ENCODE data around the gene TRMT10C. TPM values are rescaled to one million over a fixed set of nuclear protein-coding genes. Genes with fewer than 3 reads are reported as not detected.

Gene TRMT10C
- total and polyA plus RNA-seq, 9 of the 15 experiments (the other 6 are each of a cell fraction or from before 2014, with no cell fraction given) = 48.6 to 106 (median 63.9) TPM

DNA sequence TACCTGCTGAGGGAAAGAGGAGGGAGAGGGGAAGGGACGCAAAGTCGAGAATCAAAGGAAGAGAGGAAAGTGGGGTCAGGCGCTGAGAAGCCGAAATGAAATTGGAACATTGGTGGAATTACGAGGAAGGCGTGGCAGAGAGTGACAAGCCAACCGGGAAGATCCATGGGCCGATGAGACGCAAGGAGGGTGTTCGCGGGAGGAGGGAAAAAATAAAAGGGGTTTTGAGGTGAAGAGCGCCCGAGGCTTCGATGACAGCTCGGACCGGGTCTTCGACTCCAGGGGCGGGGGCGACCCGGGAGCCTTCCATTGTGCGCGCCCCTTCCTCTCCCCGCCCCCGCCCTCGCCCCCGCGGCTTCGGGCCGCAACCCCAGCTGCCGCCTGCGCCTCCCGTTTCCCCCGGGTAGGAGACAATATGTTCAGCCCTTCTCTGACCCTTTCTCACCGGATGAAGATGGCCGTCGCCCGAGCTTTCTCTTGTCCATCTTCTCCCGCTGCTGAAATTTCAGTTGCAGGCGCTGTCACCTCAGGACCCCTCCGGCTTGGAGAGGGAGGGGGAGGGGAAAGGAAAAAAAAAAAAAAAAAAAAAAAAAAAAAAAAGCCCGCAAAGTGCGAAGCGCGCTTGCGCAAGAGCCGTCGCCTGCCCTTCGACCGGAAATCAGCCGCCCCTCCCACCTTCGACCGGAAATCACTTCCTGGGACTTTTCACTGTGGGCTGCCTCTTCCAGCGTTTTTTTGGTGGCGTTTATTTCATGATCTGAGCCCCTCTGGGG, 48.8 kb upstream of the TRMT10C start, which contains the start of gene SENP7 (continued):
- TF ChIP-seq SIRT6 (IDR thresholded peaks at IDR 0.05; ENCODE audit: low read depth, low read length) (no peak), NFXL1 (CRISPR knock-in tag; IDR thresholded peaks at IDR 0.05) (no peak), SOX6 (IDR thresholded peaks at IDR 0.05) (0 out of 2 replicates have a peak, but pooled peaks have one; percentile 14), POLR2G (IDR thresholded peaks at IDR 0.05; ENCODE audit: low read depth, low read length) (peak; percentile 54), ZNF695 (CRISPR knock-in tag; IDR thresholded peaks at IDR 0.05) (no peak), ZNF584 (CRISPR knock-in tag; IDR thresholded peaks at IDR 0.05; ENCODE audit: low read depth) (no peak), NR2C2 (CRISPR knock-in tag; IDR thresholded peaks at IDR 0.05) (no peak; the same call in 1 of the 2 replicates), NR2C2 (tag; IDR thresholded peaks at IDR 0.05) (peak; percentile 93), ZNF384 (IDR thresholded peaks at IDR 0.05; ENCODE audit: low read depth, low read length) (peak; percentile 99), ZNF830 (CRISPR knock-in tag; IDR thresholded peaks at IDR 0.05) (no peak), RNF2 (IDR thresholded peaks at IDR 0.05) (no peak)
- TF ChIP-seq, protein P1, sequence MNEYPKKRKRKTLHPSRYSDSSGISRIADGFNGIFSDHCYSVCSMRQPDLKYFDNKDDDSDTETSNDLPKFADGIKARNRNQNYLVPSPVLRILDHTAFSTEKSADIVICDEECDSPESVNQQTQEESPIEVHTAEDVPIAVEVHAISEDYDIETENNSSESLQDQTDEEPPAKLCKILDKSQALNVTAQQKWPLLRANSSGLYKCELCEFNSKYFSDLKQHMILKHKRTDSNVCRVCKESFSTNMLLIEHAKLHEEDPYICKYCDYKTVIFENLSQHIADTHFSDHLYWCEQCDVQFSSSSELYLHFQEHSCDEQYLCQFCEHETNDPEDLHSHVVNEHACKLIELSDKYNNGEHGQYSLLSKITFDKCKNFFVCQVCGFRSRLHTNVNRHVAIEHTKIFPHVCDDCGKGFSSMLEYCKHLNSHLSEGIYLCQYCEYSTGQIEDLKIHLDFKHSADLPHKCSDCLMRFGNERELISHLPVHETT (CRISPR knock-in tag; conservative IDR thresholded peaks at IDR 0.05 in 1 of 2, IDR thresholded peaks at IDR 0.05 in 1 of 2) = 0 out of 4 replicates have a peak, but pooled peaks of 1 of the 2 experiments have one; percentile 50
- TF ChIP-seq, protein P2, sequence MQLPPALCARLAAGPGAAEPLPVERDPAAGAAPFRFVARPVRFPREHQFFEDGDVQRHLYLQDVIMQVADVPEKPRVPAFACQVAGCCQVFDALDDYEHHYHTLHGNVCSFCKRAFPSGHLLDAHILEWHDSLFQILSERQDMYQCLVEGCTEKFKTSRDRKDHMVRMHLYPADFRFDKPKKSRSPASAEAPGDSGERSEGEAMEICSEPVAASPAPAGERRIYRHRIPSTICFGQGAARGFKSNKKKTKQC (CRISPR knock-in tag; IDR thresholded peaks at IDR 0.05) = no peak
- TF ChIP-seq, protein P3, sequence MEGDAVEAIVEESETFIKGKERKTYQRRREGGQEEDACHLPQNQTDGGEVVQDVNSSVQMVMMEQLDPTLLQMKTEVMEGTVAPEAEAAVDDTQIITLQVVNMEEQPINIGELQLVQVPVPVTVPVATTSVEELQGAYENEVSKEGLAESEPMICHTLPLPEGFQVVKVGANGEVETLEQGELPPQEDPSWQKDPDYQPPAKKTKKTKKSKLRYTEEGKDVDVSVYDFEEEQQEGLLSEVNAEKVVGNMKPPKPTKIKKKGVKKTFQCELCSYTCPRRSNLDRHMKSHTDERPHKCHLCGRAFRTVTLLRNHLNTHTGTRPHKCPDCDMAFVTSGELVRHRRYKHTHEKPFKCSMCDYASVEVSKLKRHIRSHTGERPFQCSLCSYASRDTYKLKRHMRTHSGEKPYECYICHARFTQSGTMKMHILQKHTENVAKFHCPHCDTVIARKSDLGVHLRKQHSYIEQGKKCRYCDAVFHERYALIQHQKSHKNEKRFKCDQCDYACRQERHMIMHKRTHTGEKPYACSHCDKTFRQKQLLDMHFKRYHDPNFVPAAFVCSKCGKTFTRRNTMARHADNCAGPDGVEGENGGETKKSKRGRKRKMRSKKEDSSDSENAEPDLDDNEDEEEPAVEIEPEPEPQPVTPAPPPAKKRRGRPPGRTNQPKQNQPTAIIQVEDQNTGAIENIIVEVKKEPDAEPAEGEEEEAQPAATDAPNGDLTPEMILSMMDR (IDR thresholded peaks at IDR 0.05 in 2 of 3, conservative IDR thresholded peaks at IDR 0.05 in 1 of 3; ENCODE audit: insufficient read depth in 2 of 3, low read depth in 1 of 3, low read length in 3 of 3) = 0 out of 6 replicates have a peak, but pooled peaks of 1 of the 3 experiments have one; percentile 13
- TF ChIP-seq, protein P4, sequence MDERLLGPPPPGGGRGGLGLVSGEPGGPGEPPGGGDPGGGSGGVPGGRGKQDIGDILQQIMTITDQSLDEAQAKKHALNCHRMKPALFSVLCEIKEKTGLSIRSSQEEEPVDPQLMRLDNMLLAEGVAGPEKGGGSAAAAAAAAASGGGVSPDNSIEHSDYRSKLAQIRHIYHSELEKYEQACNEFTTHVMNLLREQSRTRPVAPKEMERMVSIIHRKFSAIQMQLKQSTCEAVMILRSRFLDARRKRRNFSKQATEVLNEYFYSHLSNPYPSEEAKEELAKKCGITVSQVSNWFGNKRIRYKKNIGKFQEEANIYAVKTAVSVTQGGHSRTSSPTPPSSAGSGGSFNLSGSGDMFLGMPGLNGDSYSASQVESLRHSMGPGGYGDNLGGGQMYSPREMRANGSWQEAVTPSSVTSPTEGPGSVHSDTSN (CRISPR knock-in tag; IDR thresholded peaks at IDR 0.05; ENCODE audit: low read depth) = no peak
- TF ChIP-seq, protein P4 (tag; conservative IDR thresholded peaks at IDR 0.05; ENCODE audit: low read depth) = peak; percentile 52; the same call in 1 of the 2 replicates
